ENCODE measurements around the gene SLC5A9. TPM values are rescaled to one million over a fixed set of nuclear protein-coding genes. Genes with fewer than 3 reads are reported as not detected.

SLC5A9 gene
- total and polyA plus RNA-seq, 2 experiments from 2014 or later: 0.10 TPM

- peaks cover 1% of the 10 kb centered on the region for H3K27me3 Mint-ChIP-seq (ENCODE audit: insufficient read depth, low read depth, poor library complexity)
Observed at GRCh38 chr1:48221657-48222056, 859 bp upstream of the SLC5A9 start.

More at GRCh38 chr1:48221657-48222056, 859 bp upstream of the SLC5A9 start:
- H3F3A ChIP-seq (replicated peaks; ENCODE audit: low read depth): no peaks in the 10 kb centered on the region
- H3K36me3 ChIP-seq (ENCODE audit: insufficient read depth): no peaks in the 10 kb centered on the region
- Mint-ChIP-seq H3K36me3 (ENCODE audit: low read depth) (no peaks in the 10 kb centered on the region), H3K4me1 (peaks cover 3% of the 10 kb centered on the region; the same call in 2 of the 3 replicates), H3K4me3 (no peak overlapping the region), H3K9me3 (no peaks in the 10 kb centered on the region), H3K27ac (no peak overlapping the region)
- ATAC-seq (no peak), DNase-seq (ENCODE audit: low spot score) (no peak)
- H4K20me1 ChIP-seq (replicated peaks; ENCODE audit: insufficient read depth): no peaks in the 10 kb centered on the region
- H2AFZ ChIP-seq: no peak overlapping the region
- no peak overlapping the region for H3K4me3 ChIP-seq
- H3K27me3 ChIP-seq (ENCODE audit: insufficient read depth): no peaks in the 10 kb centered on the region
- TF ChIP-seq JUNB (IDR thresholded peaks at IDR 0.05; ENCODE audit: unreplicated experiment): no peak
- TF ChIP-seq, protein P1, sequence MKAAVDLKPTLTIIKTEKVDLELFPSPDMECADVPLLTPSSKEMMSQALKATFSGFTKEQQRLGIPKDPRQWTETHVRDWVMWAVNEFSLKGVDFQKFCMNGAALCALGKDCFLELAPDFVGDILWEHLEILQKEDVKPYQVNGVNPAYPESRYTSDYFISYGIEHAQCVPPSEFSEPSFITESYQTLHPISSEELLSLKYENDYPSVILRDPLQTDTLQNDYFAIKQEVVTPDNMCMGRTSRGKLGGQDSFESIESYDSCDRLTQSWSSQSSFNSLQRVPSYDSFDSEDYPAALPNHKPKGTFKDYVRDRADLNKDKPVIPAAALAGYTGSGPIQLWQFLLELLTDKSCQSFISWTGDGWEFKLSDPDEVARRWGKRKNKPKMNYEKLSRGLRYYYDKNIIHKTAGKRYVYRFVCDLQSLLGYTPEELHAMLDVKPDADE (IDR thresholded peaks at IDR 0.05): no peak
- no peak for TF ChIP-seq EZH2 (IDR thresholded peaks at IDR 0.05; ENCODE audit: low read depth, unreplicated experiment)
- TF ChIP-seq, protein P2, sequence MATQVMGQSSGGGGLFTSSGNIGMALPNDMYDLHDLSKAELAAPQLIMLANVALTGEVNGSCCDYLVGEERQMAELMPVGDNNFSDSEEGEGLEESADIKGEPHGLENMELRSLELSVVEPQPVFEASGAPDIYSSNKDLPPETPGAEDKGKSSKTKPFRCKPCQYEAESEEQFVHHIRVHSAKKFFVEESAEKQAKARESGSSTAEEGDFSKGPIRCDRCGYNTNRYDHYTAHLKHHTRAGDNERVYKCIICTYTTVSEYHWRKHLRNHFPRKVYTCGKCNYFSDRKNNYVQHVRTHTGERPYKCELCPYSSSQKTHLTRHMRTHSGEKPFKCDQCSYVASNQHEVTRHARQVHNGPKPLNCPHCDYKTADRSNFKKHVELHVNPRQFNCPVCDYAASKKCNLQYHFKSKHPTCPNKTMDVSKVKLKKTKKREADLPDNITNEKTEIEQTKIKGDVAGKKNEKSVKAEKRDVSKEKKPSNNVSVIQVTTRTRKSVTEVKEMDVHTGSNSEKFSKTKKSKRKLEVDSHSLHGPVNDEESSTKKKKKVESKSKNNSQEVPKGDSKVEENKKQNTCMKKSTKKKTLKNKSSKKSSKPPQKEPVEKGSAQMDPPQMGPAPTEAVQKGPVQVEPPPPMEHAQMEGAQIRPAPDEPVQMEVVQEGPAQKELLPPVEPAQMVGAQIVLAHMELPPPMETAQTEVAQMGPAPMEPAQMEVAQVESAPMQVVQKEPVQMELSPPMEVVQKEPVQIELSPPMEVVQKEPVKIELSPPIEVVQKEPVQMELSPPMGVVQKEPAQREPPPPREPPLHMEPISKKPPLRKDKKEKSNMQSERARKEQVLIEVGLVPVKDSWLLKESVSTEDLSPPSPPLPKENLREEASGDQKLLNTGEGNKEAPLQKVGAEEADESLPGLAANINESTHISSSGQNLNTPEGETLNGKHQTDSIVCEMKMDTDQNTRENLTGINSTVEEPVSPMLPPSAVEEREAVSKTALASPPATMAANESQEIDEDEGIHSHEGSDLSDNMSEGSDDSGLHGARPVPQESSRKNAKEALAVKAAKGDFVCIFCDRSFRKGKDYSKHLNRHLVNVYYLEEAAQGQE (IDR thresholded peaks at IDR 0.05; ENCODE audit: unreplicated experiment): no peak
- no peak for TF ChIP-seq CTCF (conservative IDR thresholded peaks at IDR 0.05; ENCODE audit: low read depth in 2 of 2)
- TF ChIP-seq NANOG (IDR thresholded peaks at IDR 0.05; ENCODE audit: borderline replicate concordance): no peak
- TF ChIP-seq STAT1 (IDR thresholded peaks at IDR 0.05; ENCODE audit: unreplicated experiment): no peak
- no peak for TF ChIP-seq CREB1 (CRISPR knock-in tag; IDR thresholded peaks at IDR 0.05; ENCODE audit: low read depth)
- no peaks in the 10 kb centered on the region for H3K79me2 ChIP-seq (replicated peaks; ENCODE audit: insufficient read depth)
- no peak overlapping the region for H3K27ac ChIP-seq (ENCODE audit: low read depth)
- no peaks in the 10 kb centered on the region; the same call in 1 of the 2 replicates for H3K4me1 ChIP-seq (ENCODE audit: insufficient read depth)
- peaks cover 6% of the 10 kb centered on the region; the same call in 1 of the 2 replicates for H3K9me2 ChIP-seq (ENCODE audit: insufficient read depth)
- H3K4me2 ChIP-seq: no peak overlapping the region

All from GM23338 (cell line).